IMR-90 (cell line): ENCODE measurements around the gene CCDC142. TPM values are rescaled to one million over a fixed set of nuclear protein-coding genes. Genes with fewer than 3 reads are reported as not detected.

ENCODE experiments used
- ATAC-seq: fragments of 200-7000 bp; cut with Tn5 transposase; 2 replicates; pipeline ENCODE4 v1.9.1; 2020; ENCODE audit warnings: low read depth, mild to moderate bottlenecking, moderate library complexity
- BruUV-seq: library from RNA; stranded (reverse); fragments of 400-500 nt; replicated peaks from 2 replicates; lab custom pipeline; 2021; lab: Mats Ljungman, UMichigan
- CTCF ChIA-PET: fragments of 300-600 bp; formaldehyde crosslinking; extraction: SDS; loops from one replicate; lab custom pipeline; 2021; ENCODE audit warnings: antibody characterized with exemption; lab: Yijun Ruan, JAX
- POLR2A ChIA-PET: fragments of 300-600 bp; sonication (Branson Sonifier 250); formaldehyde crosslinking; loops from one replicate; lab custom pipeline; 2022; ENCODE audit warnings: antibody characterized with exemption; ENCODE audit not compliant: unreplicated experiment; lab: Charles Lee
- DNase-seq: peaks from one replicate; pipeline ENCODE4 v3.0.0; 2013
- H2AFZ ChIP-seq: replicated peaks from 2 replicates; pipeline ENCODE3; 2013; ENCODE audit warnings: low read length, mild to moderate bottlenecking; ENCODE audit not compliant: poor library complexity
- H2AK5ac ChIP-seq: 2 replicates; pipeline ENCODE4 v1.6.1; 2013; ENCODE audit warnings: low read depth, low read length, inconsistent platforms
- H2AK9ac ChIP-seq: replicated peaks from 2 replicates; pipeline ENCODE3; 2013; ENCODE audit warnings: mild to moderate bottlenecking, low read depth, low read length, moderate library complexity; ENCODE audit not compliant: poor library complexity
- H2BK120ac ChIP-seq: 2 replicates; pipeline ENCODE4 v1.6.1; 2013; ENCODE audit warnings: low read depth, low read length, inconsistent platforms
- H2BK15ac ChIP-seq: 3 replicates; pipeline ENCODE4 v1.6.1; 2013; ENCODE audit warnings: low read depth, low read length, inconsistent platforms
- H2BK20ac ChIP-seq: 2 replicates; pipeline ENCODE4 v1.6.1; 2013; ENCODE audit warnings: low read depth, mild to moderate bottlenecking, inconsistent platforms, low read length, moderate library complexity
- H2BK5ac ChIP-seq: 2 replicates; pipeline ENCODE4 v1.6.1; 2013; ENCODE audit warnings: mild to moderate bottlenecking, low read depth, low read length, inconsistent platforms; ENCODE audit not compliant: poor library complexity, severe bottlenecking
- H3K14ac ChIP-seq: replicated peaks from 2 replicates; pipeline ENCODE4 v1.6.1; 2013; ENCODE audit warnings: low read depth, low read length, inconsistent platforms
- H3K18ac ChIP-seq: 2 replicates; pipeline ENCODE4 v1.6.1; 2013; ENCODE audit warnings: low read depth, low read length, control low read depth
- H3K23ac ChIP-seq: 2 replicates; pipeline ENCODE4 v1.6.1; 2013; ENCODE audit warnings: low read depth, low read length, inconsistent platforms
- H3K27ac ChIP-seq: 2 replicates; pipeline ENCODE4 v1.5.1; 2013; ENCODE audit warnings: mild to moderate bottlenecking, control low read depth, low read length; ENCODE audit not compliant: insufficient read depth
- H3K27me3 ChIP-seq: 2 replicates; pipeline ENCODE4 v1.6.1; 2013; ENCODE audit warnings: low read length; ENCODE audit not compliant: control insufficient read depth, insufficient read depth
- H3K36me3 ChIP-seq: 2 replicates; pipeline ENCODE4 v1.6.1; 2013; ENCODE audit warnings: low read length, mixed read lengths; ENCODE audit not compliant: control insufficient read depth, insufficient read depth
- H3K4ac ChIP-seq: 2 replicates; pipeline ENCODE4 v1.6.1; 2013; ENCODE audit warnings: low read depth, low read length, inconsistent platforms
- H3K4me1 ChIP-seq: 2 replicates; pipeline ENCODE4 v1.6.1; 2013; ENCODE audit warnings: low read length, mixed read lengths; ENCODE audit not compliant: control insufficient read depth, insufficient read depth
- H3K4me2 ChIP-seq: 2 replicates; pipeline ENCODE4 v1.6.1; 2013; ENCODE audit warnings: low read depth, mild to moderate bottlenecking, control low read depth, low read length, moderate library complexity
- H3K4me3 ChIP-seq: 2 replicates; pipeline ENCODE4 v1.5.1; 2013; ENCODE audit warnings: low read depth, mild to moderate bottlenecking, control low read depth, low read length, moderate library complexity; ENCODE audit not compliant: insufficient read depth
- H3K56ac ChIP-seq: 2 replicates; pipeline ENCODE4 v1.6.1; 2013; ENCODE audit warnings: low read length, inconsistent platforms; ENCODE audit not compliant: insufficient read depth; ENCODE audit errors: extremely low read depth
- H3K79me1 ChIP-seq, 2 experiments: 2 replicates each; pipeline ENCODE4 v1.6.1; 2013; ENCODE audit warnings: low read length in 2 of 2, inconsistent platforms in 1 of 2, low read depth in 1 of 2
- H3K9ac ChIP-seq: 2 replicates; pipeline ENCODE4 v1.6.1; 2013; ENCODE audit warnings: low read depth, low read length, control low read depth
- H3K9me1 ChIP-seq: 2 replicates; pipeline ENCODE4 v1.6.1; 2013; ENCODE audit warnings: low read length, inconsistent platforms; ENCODE audit not compliant: insufficient read depth
- H3K9me3 ChIP-seq: 2 replicates; pipeline ENCODE4 v1.6.1; 2013; ENCODE audit warnings: low read length; ENCODE audit not compliant: control insufficient read depth, insufficient read depth
- H4K20me1 ChIP-seq: 2 replicates; pipeline ENCODE4 v1.6.1; 2013; ENCODE audit warnings: low read length, inconsistent platforms; ENCODE audit not compliant: insufficient read depth
- H4K5ac ChIP-seq: 2 replicates; pipeline ENCODE4 v1.6.1; 2013; ENCODE audit warnings: mild to moderate bottlenecking, low read depth, low read length, control low read depth
- H4K8ac ChIP-seq, 2 experiments: 2 replicates each; pipeline ENCODE4 v1.6.1; 2013; ENCODE audit warnings: low read depth in 2 of 2, low read length in 2 of 2, control low read depth in 1 of 2, inconsistent platforms in 1 of 2
- H4K91ac ChIP-seq: 2 replicates; pipeline ENCODE4 v1.6.1; 2013; ENCODE audit warnings: low read depth, low read length, inconsistent platforms; ENCODE audit not compliant: insufficient read depth
- CEBPB ChIP-seq: IDR thresholded peaks from 2 replicates; pipeline ENCODE4 v1.6.1; 2012; ENCODE audit warnings: low read depth, low read length, improper control_type of control experiment
- CHD1 ChIP-seq: IDR thresholded peaks from 2 replicates; pipeline ENCODE4 v1.6.1; 2012; ENCODE audit warnings: low read depth, low read length, improper control_type of control experiment
- ELK1 ChIP-seq: fragments of 150-350 bp; IDR thresholded peaks from 2 replicates; pipeline ENCODE4 v1.6.1; 2016; ENCODE audit warnings: low read depth, mild to moderate bottlenecking, low read length, moderate library complexity, borderline replicate concordance
- FOS ChIP-seq: fragments of 150-350 bp; IDR thresholded peaks from 2 replicates; pipeline ENCODE4 v1.6.1; 2016; ENCODE audit warnings: low read depth, low read length
- MAFK ChIP-seq: IDR thresholded peaks from 2 replicates; pipeline ENCODE4 v1.6.1; 2012; ENCODE audit warnings: low read depth, low read length, improper control_type of control experiment
- MXI1 ChIP-seq: IDR thresholded peaks from 2 replicates; pipeline ENCODE4 v1.6.1; 2012; ENCODE audit warnings: low read depth, mild to moderate bottlenecking, low read length, moderate library complexity, borderline replicate concordance
- NFE2L2 ChIP-seq: fragments of 150-350 bp; IDR thresholded peaks from 2 replicates; pipeline ENCODE4 v1.6.1; 2016; ENCODE audit warnings: low read depth, mild to moderate bottlenecking, low read length
- POLR2A ChIP-seq: IDR thresholded peaks from 2 replicates; pipeline ENCODE4 v1.6.1; 2012; ENCODE audit warnings: mild to moderate bottlenecking, low read depth, low read length
- RAD21 ChIP-seq: IDR thresholded peaks from 2 replicates; pipeline ENCODE4 v1.6.1; 2012; ENCODE audit warnings: low read length, improper control_type of control experiment
- RCOR1 ChIP-seq: IDR thresholded peaks from 2 replicates; pipeline ENCODE4 v1.6.1; 2012; ENCODE audit warnings: mild to moderate bottlenecking, low read length, improper control_type of control experiment; ENCODE audit not compliant: insufficient replicate concordance
- RFX5 ChIP-seq: IDR thresholded peaks from 2 replicates; pipeline ENCODE4 v1.8.0; 2012; ENCODE audit warnings: low read depth, mild to moderate bottlenecking, low read length, moderate library complexity
- SMC3 ChIP-seq: fragments of 150-350 bp; IDR thresholded peaks from 2 replicates; pipeline ENCODE4 v1.6.1; 2016; ENCODE audit warnings: low read depth, mild to moderate bottlenecking, antibody characterized with exemption, low read length, moderate library complexity
- USF2 ChIP-seq: fragments of 150-350 bp; IDR thresholded peaks from 2 replicates; pipeline ENCODE4 v1.6.1; 2017; ENCODE audit warnings: mild to moderate bottlenecking, antibody characterized with exemption, low read length, low read depth
- WGBS, 2 experiments: methylation state at CpG; one replicate each; pipeline versions ENCODE4 v1.1.5 to v1.1.7; 2013; ENCODE audit warnings: missing lambda C conversion rate in 2 of 2; ENCODE audit not compliant: insufficient read length in 1 of 2; ENCODE audit errors: extremely low coverage in 2 of 2; 5-methylcytosine and 5-hydroxymethylcytosine counted together
- dilution Hi-C: fragments of 300-500 bp; cut with HindIII; formaldehyde crosslinking; loops from one replicate; pipeline ENCODE4 v1.14.3; 2018; ENCODE audit warnings: low sequenced_read_pairs; ENCODE audit not compliant: unreplicated experiment
- in situ Hi-C: fragments of 300-500 bp; cut with MboI; formaldehyde crosslinking; loops from 3 replicates; pipeline ENCODE4 v1.14.3; 2019; ENCODE audit warnings: low sequenced_read_pairs, inconsistent platforms, mixed read lengths
- intact Hi-C: fragments of 100-400 bp; cut with micrococcal nuclease; formaldehyde crosslinking; loops from 2 replicates; pipeline ENCODE4 v1.10.0; 2022
- polyA plus RNA-seq, 3 experiments: library from polyadenylated mRNA; depleted of rRNA; stranded (reverse); fragments of >200 nt; gene quantifications; 2 replicates each; pipeline ENCODE4 v1.2.3, GENCODE V29; 2012; ENCODE audit warnings: low replicate concordance in 1 of 3
- total RNA-seq: library from RNA; depleted of rRNA; stranded (reverse); fragments of >200 nt; gene quantifications from 2 replicates; pipeline ENCODE4 v1.2.3, GENCODE V29; 2012
- TF ChIP-seq, protein P1 (sequence below): conservative IDR thresholded peaks from 2 replicates; pipeline ENCODE4 v1.5.1; 2012; ENCODE audit warnings: mild to moderate bottlenecking, low read depth, low read length, improper control_type of control experiment

Gene CCDC142
- total and polyA plus RNA-seq, 2 of the 4 experiments (the other 2 are of a cell fraction) = 8.4 to 14.0 TPM

DNA sequence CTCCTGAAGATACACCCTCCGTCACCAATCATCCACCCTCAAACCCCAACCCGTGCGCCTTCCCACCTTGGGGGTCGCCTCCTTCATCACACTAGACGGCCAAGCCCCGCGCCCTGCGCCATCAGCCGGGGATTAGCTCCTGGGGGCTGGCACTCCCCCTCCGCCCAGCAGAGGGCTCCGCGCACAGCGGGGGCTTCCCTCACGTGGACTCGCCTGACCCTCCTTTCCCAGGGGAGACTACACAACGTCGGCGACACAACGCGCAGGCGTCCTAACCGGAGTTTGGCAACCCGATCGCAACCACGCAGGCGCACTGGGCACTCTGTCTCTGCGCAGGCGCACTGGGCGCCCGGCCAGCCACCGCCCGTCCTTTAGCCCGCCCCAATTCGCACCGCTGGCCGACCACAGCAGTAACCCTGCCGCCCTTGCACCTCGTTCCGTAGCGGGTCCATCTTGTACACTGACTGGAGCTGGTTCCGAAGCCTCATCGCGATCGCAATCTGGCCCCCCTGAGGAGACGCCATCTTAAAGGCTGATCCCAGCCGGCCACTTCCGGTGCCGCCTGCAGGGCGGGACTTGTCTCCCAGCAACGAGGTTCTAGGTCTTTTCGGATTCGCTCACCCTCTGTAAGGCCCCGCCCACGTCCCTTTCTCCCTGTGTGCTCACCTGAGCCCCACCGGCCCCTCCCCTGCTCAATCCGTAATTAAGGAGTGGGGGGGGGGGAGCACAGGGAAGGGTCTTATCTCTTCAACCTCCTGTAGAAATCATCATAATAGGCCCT is 24.5 kb upstream of the CCDC142 start, which contains the start of gene PCGF1:
PCGF1 (minus strand) TSS at position 551 of the 781 bp plus-strand sequence; CDS start at position 524, 27 bp downstream.
- intact Hi-C loops = loop anchor here (2.0 kb wide), 1 partner anchor 47 kb away; the partner anchor contains the start of gene DOK1
- no TSS peak for BruUV-seq
- TF ChIP-seq MXI1 (peak; percentile 51; the same call in 1 of the 2 replicates), NFE2L2 (no peak), CEBPB (peak; percentile 83), CHD1 (no peak), RAD21 (no peak), USF2 (peak; percentile 64), SMC3 (peak; percentile 23; the same call in 1 of the 2 replicates), MAFK (no peak), ELK1 (no peak), POLR2A (peak; percentile 81), FOS (no peak), RFX5 (no peak), RCOR1 (no peak)
- TF ChIP-seq, protein P1, sequence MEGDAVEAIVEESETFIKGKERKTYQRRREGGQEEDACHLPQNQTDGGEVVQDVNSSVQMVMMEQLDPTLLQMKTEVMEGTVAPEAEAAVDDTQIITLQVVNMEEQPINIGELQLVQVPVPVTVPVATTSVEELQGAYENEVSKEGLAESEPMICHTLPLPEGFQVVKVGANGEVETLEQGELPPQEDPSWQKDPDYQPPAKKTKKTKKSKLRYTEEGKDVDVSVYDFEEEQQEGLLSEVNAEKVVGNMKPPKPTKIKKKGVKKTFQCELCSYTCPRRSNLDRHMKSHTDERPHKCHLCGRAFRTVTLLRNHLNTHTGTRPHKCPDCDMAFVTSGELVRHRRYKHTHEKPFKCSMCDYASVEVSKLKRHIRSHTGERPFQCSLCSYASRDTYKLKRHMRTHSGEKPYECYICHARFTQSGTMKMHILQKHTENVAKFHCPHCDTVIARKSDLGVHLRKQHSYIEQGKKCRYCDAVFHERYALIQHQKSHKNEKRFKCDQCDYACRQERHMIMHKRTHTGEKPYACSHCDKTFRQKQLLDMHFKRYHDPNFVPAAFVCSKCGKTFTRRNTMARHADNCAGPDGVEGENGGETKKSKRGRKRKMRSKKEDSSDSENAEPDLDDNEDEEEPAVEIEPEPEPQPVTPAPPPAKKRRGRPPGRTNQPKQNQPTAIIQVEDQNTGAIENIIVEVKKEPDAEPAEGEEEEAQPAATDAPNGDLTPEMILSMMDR = peak; percentile 44

More for the DNA sequence above, 24.5 kb upstream of the CCDC142 start, which contains the start of gene PCGF1:
- WGBS, 2 experiments = 1% methylated on average over 29 of the region's 56 CpGs; no CpG with 5 or more reads in 1 of the 2 experiments
- peak within 1 kb of the TSS; percentile 100 for H3K23ac ChIP-seq
- peak within 1 kb of the TSS; percentile 92 for H2AK9ac ChIP-seq
- peaks cover 16% of the 10 kb centered on the region for H3K36me3 ChIP-seq
- H2BK5ac ChIP-seq = peak within 1 kb of the TSS; percentile 100
- peaks cover 18% of the 10 kb centered on the region for H3K27me3 ChIP-seq
- ChIA-PET POLR2A (no interaction called here), CTCF (interaction anchor here (0.7 kb wide), 1 partner anchor 79 kb away, joined by 3 read pairs; no protein-coding TSS in a partner anchor)
- H3K4me3 ChIP-seq = peak within 1 kb of the TSS; percentile 75
- H4K8ac ChIP-seq = peak within 1 kb of the TSS; percentile 91 to 100
- H4K5ac ChIP-seq = peak within 1 kb of the TSS; percentile 100
- H3K4ac ChIP-seq = peak within 1 kb of the TSS; percentile 100
- ATAC-seq (peak; percentile 91), DNase-seq (peak; percentile 97)
- peak within 1 kb of the TSS; percentile 93 for H3K27ac ChIP-seq
- H3K4me2 ChIP-seq = peak within 1 kb of the TSS; percentile 84
- in situ Hi-C loops (no loop called here), dilution Hi-C loops (no loop called here)
- peak within 1 kb of the TSS; percentile 99 for H3K56ac ChIP-seq
- peak within 1 kb of the TSS; percentile 99 for H2AK5ac ChIP-seq
- H4K91ac ChIP-seq = peak within 1 kb of the TSS; percentile 100
- peak within 1 kb of the TSS; percentile 100 for H2AFZ ChIP-seq
- H2BK15ac ChIP-seq = peak within 1 kb of the TSS; percentile 100
- H3K9me1 ChIP-seq = peaks cover 9% of the 10 kb centered on the region
- H3K18ac ChIP-seq = peak within 1 kb of the TSS; percentile 100
- no peaks in the 10 kb centered on the region for H4K20me1 ChIP-seq
- H3K14ac ChIP-seq = peak within 1 kb of the TSS; percentile 100
- no peaks in the 10 kb centered on the region for H3K9me3 ChIP-seq
- peak within 1 kb of the TSS; percentile 100 for H2BK120ac ChIP-seq
- peaks cover 18% of the 10 kb centered on the region for H3K4me1 ChIP-seq
- peak within 1 kb of the TSS; percentile 95 for H2BK20ac ChIP-seq
- H3K9ac ChIP-seq = peak within 1 kb of the TSS; percentile 97
- peaks cover 12 to 38% of the 10 kb centered on the region in 2 experiments for H3K79me1 ChIP-seq
